T follicular helper cell (primary cell): Measurements from ENCODE around the gene SLC22A9.
"Not testable (repeated sequence)": the region's sequence is repeated elsewhere in the genome, so short reads cannot be mapped to it uniquely, and the experiment has no call there.

Experiments
- DNase-seq: peaks from one replicate; pipeline ENCODE4 v3.0.0-alpha.2; 2020; ENCODE audit warnings: low read depth
- total RNA-seq, 2 experiments: gene quantifications; one replicate each; lab custom pipeline; 2026; lab: John Stamatoyannopoulos, UW

Gene SLC22A9
- total RNA-seq, result 0 reads per million in 2 experiments

- no peak for DNase-seq
Observed at GRCh38 chr11:63369165-63369970, at the start of gene SLC22A9. Gene SLC22A9, plus strand, starts transcription at chr11:63369785. Its CDS starts 272 bp downstream, at chr11:63370057.

GRCh38 chr11:63321723-63322122 lies 47.9 kb upstream of the SLC22A9 start:
- DNase-seq, result no peak

GRCh38 chr11:63335089-63335488 lies 34.5 kb upstream of the SLC22A9 start:
- not testable (repeated sequence) for DNase-seq

GRCh38 chr11:63337070-63337469 lies 32.5 kb upstream of the SLC22A9 start:
- DNase-seq, result no peak

- DNase-seq, result no peak
Observed at GRCh38 chr11:63343130-63343529, 26.5 kb upstream of the SLC22A9 start.

- no peak for DNase-seq
Observed at GRCh38 chr11:63352144-63352543, 17.4 kb upstream of the SLC22A9 start.

GRCh38 chr11:63362196-63362793 lies 7.3 kb upstream of the SLC22A9 start:
- no peak for DNase-seq

GRCh38 chr11:63369971-63370588 lies 495 bp downstream of the SLC22A9 start:
- no peak for DNase-seq

GRCh38 chr11:63371396-63371795 lies 1.8 kb downstream of the SLC22A9 start:
- no peak for DNase-seq

- no peak for DNase-seq
Observed at GRCh38 chr11:63375434-63375833, 5.8 kb downstream of the SLC22A9 start.

- no peak for DNase-seq
Observed at GRCh38 chr11:63380130-63380529, 10.5 kb downstream of the SLC22A9 start.

- DNase-seq, result no peak
Observed at GRCh38 chr11:63395697-63396096, 26.1 kb downstream of the SLC22A9 start.

- DNase-seq, result no peak
Observed at GRCh38 chr11:63404161-63404935, 34.8 kb downstream of the SLC22A9 start.

GRCh38 chr11:63405114-63405513 lies 35.5 kb downstream of the SLC22A9 start:
- DNase-seq, result no peak

- no peak for DNase-seq
Observed at GRCh38 chr11:63406458-63406857, 36.9 kb downstream of the SLC22A9 start.

GRCh38 chr11:63417174-63417852 lies 47.7 kb downstream of the SLC22A9 start:
- DNase-seq, result no peak

- DNase-seq, result no peak
Observed at GRCh38 chr11:63427971-63428508, 58.5 kb downstream of the SLC22A9 start.

GRCh38 chr11:63430731-63431130 lies 61.1 kb downstream of the SLC22A9 start:
- not testable (repeated sequence) for DNase-seq

GRCh38 chr11:63435351-63435750 lies 65.8 kb downstream of the SLC22A9 start:
- DNase-seq, result not testable (repeated sequence)

- not testable (repeated sequence) for DNase-seq
Observed at GRCh38 chr11:63435831-63436230, 66.2 kb downstream of the SLC22A9 start.

- no peak for DNase-seq
Observed at GRCh38 chr11:63443714-63444113, 74.1 kb downstream of the SLC22A9 start.
